Measurements from ENCODE around the gene PPP1R15B.

Gene PPP1R15B

DNA sequence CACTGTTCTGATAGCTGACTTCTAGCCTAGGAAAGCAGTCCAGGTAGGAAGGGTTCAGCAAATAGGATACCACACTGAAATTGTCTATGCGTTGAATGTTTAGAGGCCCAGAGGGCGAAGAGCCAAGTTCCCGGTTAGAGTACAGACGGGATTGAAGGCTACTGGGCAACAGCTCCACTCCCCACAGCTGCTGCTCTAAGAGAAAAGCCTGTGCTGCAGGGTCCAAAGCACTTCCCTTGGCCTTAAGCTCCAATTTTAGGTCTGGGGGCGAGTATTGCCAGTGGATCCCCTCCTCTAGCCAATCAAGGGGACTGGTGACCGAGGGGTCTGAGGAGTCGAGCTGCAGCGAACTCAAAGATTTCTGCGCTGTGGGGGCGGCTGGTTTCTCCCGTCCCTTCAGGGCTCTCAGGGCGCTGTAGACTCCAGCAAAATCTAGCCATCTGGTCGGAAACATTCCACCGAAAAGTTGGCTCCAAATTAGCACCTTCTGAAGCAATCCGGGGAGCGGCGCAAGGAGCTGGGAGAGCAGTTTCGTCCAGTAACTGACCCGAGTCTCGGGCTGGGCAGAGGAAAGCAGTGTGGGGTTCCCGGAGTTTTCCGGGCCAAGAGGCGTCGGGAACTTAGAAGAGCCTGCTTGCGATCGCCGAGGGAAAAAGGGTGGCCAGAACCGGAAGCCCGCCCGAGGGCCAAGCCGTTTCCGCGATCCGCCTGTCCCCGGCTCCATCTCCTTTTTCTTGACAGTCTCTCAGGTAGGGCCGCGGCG is 748 bp downstream of the PPP1R15B start:
- peak; percentile 38 for DNase-seq (ENCODE audit: low spot score)
- TF ChIP-seq, protein P1, sequence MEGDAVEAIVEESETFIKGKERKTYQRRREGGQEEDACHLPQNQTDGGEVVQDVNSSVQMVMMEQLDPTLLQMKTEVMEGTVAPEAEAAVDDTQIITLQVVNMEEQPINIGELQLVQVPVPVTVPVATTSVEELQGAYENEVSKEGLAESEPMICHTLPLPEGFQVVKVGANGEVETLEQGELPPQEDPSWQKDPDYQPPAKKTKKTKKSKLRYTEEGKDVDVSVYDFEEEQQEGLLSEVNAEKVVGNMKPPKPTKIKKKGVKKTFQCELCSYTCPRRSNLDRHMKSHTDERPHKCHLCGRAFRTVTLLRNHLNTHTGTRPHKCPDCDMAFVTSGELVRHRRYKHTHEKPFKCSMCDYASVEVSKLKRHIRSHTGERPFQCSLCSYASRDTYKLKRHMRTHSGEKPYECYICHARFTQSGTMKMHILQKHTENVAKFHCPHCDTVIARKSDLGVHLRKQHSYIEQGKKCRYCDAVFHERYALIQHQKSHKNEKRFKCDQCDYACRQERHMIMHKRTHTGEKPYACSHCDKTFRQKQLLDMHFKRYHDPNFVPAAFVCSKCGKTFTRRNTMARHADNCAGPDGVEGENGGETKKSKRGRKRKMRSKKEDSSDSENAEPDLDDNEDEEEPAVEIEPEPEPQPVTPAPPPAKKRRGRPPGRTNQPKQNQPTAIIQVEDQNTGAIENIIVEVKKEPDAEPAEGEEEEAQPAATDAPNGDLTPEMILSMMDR (IDR thresholded peaks at IDR 0.05; ENCODE audit: extremely low read depth, missing control alignments) = no peak

DNA sequence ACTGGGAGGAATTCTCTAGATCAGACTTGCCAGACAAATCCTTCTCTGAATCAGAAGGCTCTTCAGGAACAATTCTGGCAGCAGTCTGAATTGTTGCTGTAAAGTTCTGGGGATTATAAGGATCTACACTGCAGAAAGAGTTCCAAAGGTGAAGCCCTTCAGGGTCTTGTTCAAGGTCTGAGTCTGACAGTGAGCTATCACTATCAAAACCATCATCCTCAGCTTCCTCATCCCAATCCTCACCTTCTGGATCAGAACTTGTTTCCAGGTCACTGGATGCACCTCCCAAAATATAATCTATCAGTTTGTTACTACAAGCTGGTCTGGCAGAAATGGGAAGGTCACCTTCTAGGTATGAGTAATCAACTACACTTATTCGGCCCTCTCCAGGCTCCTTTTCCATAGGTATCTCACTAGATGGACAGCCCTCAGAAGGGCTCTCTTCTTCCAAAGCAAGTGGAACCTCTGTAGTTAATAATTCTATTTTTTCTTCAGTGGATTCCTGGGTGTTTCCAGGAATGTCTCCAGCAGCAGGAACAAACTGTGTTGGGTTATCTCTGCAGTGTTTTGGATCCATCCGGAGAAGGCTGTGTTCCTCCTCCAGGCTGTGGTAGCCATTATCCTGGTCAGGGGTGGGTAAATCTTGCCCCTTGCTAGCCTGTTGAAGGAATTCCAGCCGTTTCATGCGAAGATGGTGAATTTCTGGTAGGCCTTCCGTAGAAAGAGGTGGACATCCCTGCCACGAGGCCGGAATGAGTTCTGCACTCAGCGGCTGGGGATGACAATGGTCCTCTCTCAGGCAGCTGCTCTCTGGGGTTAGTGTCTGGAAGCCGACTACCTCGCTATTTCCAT is 1.6 kb downstream of the PPP1R15B start:
- TF ChIP-seq, protein P1 (IDR thresholded peaks at IDR 0.05; ENCODE audit: extremely low read depth, missing control alignments) = no peak
- DNase-seq (ENCODE audit: low spot score) = no peak

DNA sequence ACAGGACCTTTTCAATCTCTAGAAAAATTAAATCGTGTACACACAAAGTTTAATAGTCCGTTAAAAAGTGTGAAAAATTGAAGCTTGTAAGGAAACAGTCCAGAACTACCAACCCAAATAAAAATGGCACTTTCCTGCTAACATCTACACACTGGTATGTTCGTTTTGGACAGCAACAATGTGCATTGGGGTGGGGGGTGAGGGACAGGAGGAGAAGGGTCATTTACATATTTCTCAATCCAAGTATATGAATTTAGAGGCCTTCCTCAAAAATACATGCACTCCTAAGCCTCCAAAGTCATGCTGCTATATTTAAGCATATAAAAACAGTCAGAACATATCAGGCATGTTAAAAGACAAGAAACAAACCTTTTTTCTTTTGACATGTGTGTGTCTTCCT is 2.5 kb downstream of the PPP1R15B start:
- TF ChIP-seq, protein P1 (IDR thresholded peaks at IDR 0.05; ENCODE audit: extremely low read depth, missing control alignments) = no peak
- no peak for DNase-seq (ENCODE audit: low spot score)

DNA sequence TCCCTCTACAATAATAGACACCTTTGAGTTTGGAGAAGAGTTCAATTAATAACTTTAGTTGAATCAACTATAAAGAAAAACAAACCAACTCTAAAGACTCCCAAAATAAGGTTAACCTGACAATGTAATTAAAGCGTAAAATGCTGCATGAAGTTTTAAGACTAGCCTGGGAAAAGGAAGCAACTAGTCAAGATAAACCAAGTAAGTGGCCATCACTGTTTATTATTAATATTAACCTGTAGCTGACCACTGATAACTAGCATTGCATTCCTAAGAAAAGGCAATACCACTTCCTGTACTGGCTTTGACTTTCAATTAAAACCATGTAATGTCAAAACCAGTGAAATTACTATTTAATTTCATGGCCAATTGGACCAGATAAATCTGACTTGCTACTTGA is 3.0 kb downstream of the PPP1R15B start:
- no peak for DNase-seq (ENCODE audit: low spot score)
- TF ChIP-seq, protein P1 (IDR thresholded peaks at IDR 0.05; ENCODE audit: extremely low read depth, missing control alignments) = no peak

DNA sequence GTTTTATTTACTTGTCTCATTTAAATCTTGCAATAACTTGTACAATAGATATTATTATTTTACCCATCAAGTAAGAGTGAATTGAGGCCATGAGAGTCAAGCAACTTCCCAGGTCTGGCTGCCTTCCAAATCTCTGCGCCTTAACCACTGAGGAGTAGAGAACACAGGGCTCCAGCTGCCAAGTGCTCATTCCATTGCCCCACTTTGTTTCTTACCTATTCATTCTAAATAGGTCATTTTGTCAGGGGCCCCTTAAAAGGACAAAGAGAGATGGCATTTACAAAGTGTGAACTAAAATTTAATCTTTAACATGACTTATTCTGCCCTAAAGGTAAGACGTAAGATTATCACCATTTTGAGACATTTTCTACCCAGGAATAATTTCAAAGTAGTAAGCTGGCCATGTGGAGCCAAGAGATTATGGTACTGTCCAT is 3.5 kb downstream of the PPP1R15B start:
- TF ChIP-seq, protein P1 (IDR thresholded peaks at IDR 0.05; ENCODE audit: extremely low read depth, missing control alignments) = no peak
- no peak for DNase-seq (ENCODE audit: low spot score)

DNA sequence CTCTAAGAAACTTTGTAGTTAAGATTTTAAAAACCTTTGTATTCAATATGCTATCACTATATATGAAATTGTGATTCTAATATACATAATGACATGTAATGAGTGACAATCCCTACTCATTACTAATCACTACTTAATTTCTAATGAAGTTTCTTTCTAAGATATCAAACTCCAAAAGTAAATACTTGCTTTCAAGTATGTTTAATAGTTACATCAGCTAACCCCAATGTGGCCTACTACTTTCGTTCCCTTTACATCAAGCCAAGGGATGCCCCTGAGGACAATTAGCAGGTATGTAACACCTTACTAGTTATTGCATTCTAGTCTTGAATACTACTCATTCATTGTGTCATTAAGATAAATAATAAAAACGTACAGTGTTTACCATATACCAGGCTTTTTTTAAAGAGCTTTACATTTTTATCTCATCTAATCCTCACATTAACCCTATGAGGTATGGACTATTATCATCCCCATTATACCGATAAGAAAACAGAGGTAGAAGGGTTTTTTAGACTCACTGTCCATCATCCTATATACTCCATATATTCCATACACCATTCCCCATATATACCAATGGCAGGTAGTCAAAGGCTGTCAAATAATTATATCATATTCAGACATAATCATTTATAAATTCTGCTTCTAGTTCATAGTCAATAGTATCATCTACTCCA is 4.2 kb downstream of the PPP1R15B start:
- DNase-seq (ENCODE audit: low spot score) = no peak
- TF ChIP-seq, protein P1 (IDR thresholded peaks at IDR 0.05; ENCODE audit: extremely low read depth, missing control alignments) = no peak
